Measurements from ENCODE around the gene SNX22.
A peak's percentile ranks its signal among the peaks of the same experiment; 100 is the strongest.

SNX22 gene

DNA sequence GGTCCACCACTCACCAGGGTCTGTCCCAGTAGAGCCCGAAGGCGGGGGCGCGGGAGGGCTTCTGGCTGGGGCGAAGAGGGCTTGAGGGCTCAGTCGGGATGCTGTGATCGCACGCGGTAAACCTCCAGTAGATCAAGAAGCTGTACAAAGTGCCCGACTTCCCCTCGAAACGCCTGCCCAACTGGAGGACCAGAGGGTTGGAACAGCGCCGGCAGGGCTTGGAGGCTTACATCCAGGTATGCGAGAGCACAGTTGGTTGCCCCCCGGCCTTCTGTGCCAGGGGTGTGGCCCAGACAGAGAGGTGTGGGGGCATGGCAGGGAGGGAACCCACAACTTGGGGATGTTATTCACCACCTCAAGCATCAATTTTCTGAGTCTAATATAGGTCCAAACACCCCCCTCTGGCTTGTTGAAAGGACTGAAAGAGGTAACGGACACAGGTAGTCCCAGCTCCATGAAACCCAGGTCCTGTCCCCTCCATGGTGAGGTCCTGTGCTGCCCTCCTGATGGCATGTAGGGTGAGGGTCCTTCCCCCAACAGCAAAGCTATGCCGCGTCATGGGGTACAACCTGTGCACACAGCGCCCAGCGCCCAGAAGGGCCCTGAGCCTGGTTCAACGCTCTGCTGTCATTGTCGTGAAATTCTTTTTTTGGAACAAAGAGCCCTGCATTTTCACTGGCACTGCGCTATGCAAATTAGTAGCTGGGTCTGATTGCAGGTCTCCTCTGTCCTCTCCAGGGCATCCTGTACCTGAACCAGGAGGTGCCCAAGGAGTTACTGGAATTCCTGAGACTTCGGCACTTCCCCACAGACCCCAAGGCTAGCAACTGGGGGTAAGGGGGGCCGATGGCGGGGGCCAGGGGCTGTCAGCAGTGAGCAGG is 1.2 kb downstream of the SNX22 start:
- Histone ChIP-seq H3K9me3 (ENCODE audit: severe bottlenecking) (no peaks in the 10 kb centered on the region), H3K4me1 (ENCODE audit: insufficient read depth, poor library complexity, severe bottlenecking) (no peaks in the 10 kb centered on the region), H3K27ac (ENCODE audit: poor library complexity, severe bottlenecking) (no peak overlapping the region), H3K27me3 (ENCODE audit: insufficient read depth, poor library complexity, severe bottlenecking) (peaks cover 14% of the 10 kb centered on the region), H3K36me3 (ENCODE audit: low read depth) (peaks cover 37% of the 10 kb centered on the region), H3K4me3 (ENCODE audit: severe bottlenecking) (peak overlapping the region; percentile 47)
- peak; percentile 1 for ATAC-seq (ENCODE audit: low read depth)
- TF ChIP-seq, protein P1, sequence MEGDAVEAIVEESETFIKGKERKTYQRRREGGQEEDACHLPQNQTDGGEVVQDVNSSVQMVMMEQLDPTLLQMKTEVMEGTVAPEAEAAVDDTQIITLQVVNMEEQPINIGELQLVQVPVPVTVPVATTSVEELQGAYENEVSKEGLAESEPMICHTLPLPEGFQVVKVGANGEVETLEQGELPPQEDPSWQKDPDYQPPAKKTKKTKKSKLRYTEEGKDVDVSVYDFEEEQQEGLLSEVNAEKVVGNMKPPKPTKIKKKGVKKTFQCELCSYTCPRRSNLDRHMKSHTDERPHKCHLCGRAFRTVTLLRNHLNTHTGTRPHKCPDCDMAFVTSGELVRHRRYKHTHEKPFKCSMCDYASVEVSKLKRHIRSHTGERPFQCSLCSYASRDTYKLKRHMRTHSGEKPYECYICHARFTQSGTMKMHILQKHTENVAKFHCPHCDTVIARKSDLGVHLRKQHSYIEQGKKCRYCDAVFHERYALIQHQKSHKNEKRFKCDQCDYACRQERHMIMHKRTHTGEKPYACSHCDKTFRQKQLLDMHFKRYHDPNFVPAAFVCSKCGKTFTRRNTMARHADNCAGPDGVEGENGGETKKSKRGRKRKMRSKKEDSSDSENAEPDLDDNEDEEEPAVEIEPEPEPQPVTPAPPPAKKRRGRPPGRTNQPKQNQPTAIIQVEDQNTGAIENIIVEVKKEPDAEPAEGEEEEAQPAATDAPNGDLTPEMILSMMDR (IDR thresholded peaks at IDR 0.05; ENCODE audit: poor library complexity, severe bottlenecking) = no peak
- DNase-seq (ENCODE audit: low spot score) = no peak

DNA sequence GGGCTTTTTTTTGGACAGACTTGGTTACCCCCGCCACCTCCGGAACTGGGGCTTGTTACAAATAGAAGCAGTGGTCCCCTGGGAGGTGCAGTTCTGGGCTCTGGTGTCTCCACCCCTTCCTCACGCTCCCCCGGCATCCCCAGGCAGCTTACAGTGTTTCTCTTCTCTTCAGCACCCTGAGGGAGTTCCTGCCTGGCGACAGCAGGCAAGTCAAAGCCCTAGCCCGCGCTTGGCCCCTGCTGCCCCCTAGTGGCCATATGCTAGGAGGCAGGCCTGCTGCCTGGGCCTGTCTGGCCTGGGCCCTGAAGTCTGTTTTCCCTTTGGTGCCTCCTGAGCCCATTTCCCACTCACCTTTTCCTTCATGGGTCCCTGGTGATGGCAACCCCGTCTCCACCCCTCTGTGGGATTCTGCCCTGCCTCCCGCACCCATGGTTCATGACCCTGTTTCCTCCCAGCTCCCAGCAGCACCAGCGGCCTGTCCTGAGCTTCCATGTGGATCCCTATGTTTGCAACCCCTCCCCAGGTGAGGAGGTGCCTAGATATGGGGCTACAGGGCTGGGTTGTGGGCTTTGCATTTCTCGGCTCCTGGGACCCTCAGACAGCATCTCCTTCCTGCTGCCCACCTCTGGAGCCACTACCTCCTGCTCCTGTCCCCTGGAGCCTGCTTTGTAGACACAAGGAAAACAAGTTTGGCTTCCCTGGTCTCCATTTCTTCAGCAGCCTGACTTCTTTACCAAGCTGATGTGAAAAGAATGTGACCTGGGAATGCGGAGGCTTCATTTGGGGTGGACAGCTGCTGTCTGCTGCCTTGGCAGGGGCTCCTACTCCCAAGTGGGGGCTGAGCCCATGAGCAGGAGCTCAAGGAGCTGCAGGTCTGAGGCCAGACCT is 2.2 kb downstream of the SNX22 start:
- TF ChIP-seq, protein P1 (IDR thresholded peaks at IDR 0.05; ENCODE audit: poor library complexity, severe bottlenecking) = peak; percentile 100
- Histone ChIP-seq H3K36me3 (ENCODE audit: low read depth) (peaks cover 47% of the 10 kb centered on the region), H3K4me1 (ENCODE audit: insufficient read depth, poor library complexity, severe bottlenecking) (no peaks in the 10 kb centered on the region), H3K27me3 (ENCODE audit: insufficient read depth, poor library complexity, severe bottlenecking) (peaks cover 14% of the 10 kb centered on the region), H3K27ac (ENCODE audit: poor library complexity, severe bottlenecking) (peak overlapping the region; percentile 17), H3K4me3 (ENCODE audit: severe bottlenecking) (no peak overlapping the region), H3K9me3 (ENCODE audit: severe bottlenecking) (no peaks in the 10 kb centered on the region)
- ATAC-seq (ENCODE audit: low read depth) (peak; percentile 79), DNase-seq (ENCODE audit: low spot score) (peak; percentile 92)

DNA sequence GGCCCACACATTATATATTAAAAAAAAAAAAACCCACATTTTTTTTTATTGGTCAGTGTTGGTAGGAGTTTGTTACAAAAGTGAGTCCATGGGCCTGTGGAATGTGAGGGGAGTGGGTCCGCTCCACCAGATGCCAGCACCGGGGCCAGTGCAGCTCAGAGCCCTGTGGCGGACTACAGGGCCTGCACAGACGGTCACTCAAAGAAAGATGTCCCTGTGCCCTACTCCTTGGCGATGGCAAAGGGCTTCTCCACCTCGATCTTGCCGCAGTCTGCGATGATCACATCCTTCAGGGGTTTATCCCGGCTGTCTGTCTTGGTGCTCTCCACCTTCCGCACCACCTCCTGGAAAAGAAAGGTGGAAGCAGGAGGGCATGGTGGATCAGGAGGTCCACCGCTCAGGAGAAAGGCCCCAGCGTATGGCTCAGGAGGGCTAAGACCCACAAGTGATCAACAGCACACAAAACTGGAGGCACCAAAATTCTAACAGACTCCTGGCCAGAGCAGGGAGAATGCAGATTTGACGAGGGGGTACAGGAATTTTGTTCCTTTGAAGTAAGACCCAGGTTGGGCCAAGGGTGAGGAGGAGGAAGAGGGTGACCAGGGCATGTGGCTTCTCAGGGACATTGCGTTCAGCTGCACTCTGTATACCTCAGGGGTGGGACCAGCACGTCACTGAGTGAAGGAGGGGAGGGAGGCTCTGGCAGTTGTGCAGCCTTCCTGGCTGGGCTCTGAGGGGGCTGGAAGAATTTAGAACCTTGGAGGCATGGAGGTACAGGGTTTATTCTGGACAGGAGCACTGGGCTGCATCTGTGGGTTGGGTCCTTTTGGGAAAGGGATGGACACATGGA is 4.5 kb downstream of the SNX22 start:
- TF ChIP-seq, protein P1 (IDR thresholded peaks at IDR 0.05; ENCODE audit: poor library complexity, severe bottlenecking) = no peak
- peaks cover 14% of the 10 kb centered on the region for H3K27me3 ChIP-seq (ENCODE audit: insufficient read depth, poor library complexity, severe bottlenecking)
- H3K36me3 ChIP-seq (ENCODE audit: low read depth) = peaks cover 70% of the 10 kb centered on the region
- H3K27ac ChIP-seq (ENCODE audit: poor library complexity, severe bottlenecking) = no peak overlapping the region
- peaks cover 9% of the 10 kb centered on the region for H3K4me1 ChIP-seq (ENCODE audit: insufficient read depth, poor library complexity, severe bottlenecking)
- DNase-seq (ENCODE audit: low spot score) = no peak
- H3K9me3 ChIP-seq (ENCODE audit: severe bottlenecking) = no peaks in the 10 kb centered on the region
- no peak overlapping the region for H3K4me3 ChIP-seq (ENCODE audit: severe bottlenecking)
- ATAC-seq (ENCODE audit: low read depth) = no peak

DNA sequence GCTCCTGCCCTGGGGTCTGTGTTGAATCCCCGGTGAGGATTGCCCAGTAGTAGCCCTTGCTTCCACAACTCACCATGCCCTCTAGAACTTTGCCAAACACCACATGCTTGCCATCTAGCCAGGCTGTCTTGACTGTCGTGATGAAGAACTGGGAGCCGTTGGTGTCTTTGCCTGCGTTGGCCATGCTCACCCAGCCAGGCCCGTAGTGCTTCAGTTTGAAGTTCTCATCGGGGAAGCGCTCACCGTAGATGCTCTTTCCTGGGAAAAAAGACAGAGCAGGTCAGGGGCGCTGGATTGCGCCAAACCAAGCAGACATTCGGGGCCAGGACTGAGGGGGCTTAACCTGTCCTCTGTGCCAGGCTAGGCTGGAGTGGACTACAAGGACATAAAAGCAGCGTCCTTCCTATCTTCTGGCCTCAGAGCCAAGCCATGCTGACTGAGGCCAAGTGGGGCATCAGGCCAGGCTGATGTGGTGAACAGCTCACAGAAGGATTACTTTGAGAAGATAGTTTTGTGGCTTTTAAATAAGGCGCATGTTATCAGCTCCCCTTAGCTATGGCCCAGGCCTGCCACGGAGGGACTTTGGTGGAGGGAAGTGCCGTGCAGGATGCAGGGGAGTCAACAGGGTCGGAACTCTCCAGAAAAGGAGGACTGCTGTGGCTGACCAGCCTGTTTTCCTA is 5.3 kb downstream of the SNX22 start:
- H3K4me3 ChIP-seq (ENCODE audit: severe bottlenecking) = no peak overlapping the region

More for the DNA sequence above, 5.3 kb downstream of the SNX22 start:
- Histone ChIP-seq H3K27me3 (ENCODE audit: insufficient read depth, poor library complexity, severe bottlenecking) (peaks cover 13% of the 10 kb centered on the region), H3K4me1 (ENCODE audit: insufficient read depth, poor library complexity, severe bottlenecking) (peaks cover 14% of the 10 kb centered on the region), H3K9me3 (ENCODE audit: severe bottlenecking) (no peaks in the 10 kb centered on the region), H3K27ac (ENCODE audit: poor library complexity, severe bottlenecking) (no peak overlapping the region), H3K36me3 (ENCODE audit: low read depth) (peaks cover 77% of the 10 kb centered on the region)
- ATAC-seq (ENCODE audit: low read depth) (no peak), DNase-seq (ENCODE audit: low spot score) (no peak)
- TF ChIP-seq, protein P1 (IDR thresholded peaks at IDR 0.05; ENCODE audit: poor library complexity, severe bottlenecking) = no peak
